Ramos (cell line): ENCODE data around the gene SGCE.

ENCODE experiments used
- in situ Hi-C: fragments of 300-500 bp; cut with MboI; formaldehyde crosslinking; loops from one replicate; pipeline ENCODE4 v1.14.3; 2022; ENCODE audit warnings: low sequenced_read_pairs; ENCODE audit not compliant: unreplicated experiment

Gene SGCE

DNA sequence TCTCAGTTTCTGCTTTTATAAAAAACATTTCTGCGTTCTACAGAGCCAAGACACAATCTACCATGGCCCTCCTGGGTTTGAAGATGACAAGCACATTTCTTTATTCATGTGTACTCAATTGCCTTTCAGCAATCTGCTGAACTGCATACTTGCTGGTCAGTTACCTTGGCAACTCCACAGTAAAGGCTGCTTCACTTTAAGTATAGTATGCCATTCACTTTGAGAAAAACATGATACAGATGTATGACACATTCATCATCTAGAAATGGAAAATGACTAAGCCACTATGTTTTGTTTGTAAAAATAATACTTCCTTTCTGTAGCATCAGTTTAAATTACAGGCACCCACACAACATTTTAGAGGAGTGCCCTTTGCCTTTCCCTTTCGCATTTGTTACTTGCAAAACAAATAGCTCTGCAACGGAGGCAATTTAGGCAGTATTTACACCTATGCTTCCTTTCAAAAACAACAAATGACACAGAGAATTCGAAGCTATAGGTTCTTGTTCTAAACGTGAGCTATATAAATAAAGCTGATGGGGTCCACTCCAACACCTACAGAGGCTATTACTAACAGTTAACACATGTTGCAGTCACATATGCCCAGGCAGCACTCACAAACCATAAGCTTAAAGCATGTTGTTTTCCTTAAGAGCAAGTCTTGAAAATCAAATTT is 23.5 kb downstream of the SGCE start:
- in situ Hi-C loops: no loop called here

DNA sequence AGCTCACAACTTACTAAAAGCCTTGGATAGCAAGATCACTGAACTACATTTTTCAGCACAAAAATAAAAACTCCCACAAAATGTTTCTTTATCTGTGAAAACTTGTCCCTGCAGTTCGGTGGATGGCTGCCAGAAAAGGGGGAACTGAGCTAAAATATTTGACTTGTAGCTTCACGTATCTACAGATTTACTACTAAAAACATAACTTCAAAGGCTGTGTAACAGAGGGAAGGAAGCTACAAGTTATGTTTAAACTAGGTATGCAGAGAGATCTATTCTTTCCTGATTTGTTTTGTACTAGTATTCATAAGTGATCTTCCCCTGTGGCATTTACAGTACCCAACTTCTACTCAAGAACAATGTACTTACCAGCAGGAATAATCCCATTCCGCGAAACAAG is 25.1 kb downstream of the SGCE start:
- in situ Hi-C loops: no loop called here

DNA sequence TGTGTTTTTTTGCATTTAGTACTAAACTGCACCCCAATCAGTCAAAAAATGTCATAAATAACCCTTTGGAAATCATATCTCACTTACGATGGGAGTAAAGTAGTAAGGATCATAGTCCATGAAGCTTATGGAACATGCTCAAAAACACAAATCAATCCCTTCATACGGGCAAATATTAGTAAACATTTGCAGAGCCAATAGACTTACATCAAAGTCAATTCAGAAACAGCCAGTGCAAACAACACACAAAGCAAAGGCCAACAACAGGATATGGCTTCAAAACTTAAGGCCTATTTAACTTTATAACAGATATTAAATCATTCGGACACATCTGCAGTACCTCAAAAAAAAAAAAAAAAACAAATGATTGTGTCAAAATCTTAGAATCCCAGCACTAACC is 32.1 kb downstream of the SGCE start:
- in situ Hi-C loops: no loop called here

DNA sequence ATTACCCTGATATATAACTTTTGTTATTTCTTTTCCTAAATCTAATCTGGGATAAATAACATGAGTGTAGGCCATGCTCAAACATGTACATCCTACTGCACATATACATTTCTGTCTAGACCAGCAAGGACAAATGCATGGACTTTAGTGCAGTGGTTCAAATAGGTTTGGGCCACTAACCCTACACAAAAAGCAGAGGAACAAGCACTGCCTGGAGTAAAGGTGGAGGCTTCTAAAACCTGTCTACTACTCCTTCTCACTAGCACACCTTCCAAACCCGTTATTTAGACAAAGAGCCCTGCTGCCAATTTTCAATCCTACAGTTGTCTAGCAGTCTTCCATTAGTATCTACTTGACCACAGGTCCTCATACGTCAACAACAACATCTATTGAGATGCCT is 34.8 kb downstream of the SGCE start:
- in situ Hi-C loops: no loop called here

DNA sequence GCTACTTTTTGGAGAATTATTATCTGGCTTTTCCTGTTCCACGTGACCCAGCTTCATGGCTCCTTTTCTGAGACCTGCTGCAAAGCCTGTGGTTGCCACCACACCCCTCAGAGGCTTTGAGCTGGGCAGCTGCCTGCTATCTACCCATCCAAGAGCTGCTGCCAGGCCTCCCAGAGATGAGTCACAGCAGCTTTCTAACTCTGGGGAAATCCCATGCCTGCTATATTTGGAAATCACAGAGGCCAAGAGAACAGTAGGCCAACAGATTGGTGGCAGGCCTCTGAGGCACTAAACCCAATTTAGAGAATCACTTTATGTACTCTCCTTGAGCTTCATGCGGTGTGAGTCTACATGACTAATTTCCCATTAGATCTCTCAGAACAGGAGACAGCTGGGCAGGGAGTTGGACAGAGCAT is 35.2 kb downstream of the SGCE start:
- in situ Hi-C loops: no loop called here

DNA sequence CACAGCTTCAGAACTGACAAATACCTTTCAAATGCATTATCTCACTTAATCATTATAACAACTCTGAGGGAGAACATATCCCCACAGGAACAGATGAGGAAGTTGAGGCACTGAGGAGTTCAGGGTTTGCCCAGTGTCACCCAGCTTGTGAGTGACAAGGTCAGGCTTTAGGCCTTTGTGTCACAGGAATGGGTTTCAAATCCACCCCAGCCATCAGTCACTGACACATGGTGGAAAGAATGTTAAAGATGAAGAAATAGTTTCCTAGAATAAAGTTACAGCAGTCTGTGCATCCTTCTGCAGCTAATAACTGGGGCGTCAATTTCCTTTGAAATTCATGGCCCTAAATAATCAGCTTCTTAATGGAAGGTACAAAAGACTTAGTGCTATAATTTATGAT is 37.8 kb downstream of the SGCE start:
- in situ Hi-C loops: no loop called here

DNA sequence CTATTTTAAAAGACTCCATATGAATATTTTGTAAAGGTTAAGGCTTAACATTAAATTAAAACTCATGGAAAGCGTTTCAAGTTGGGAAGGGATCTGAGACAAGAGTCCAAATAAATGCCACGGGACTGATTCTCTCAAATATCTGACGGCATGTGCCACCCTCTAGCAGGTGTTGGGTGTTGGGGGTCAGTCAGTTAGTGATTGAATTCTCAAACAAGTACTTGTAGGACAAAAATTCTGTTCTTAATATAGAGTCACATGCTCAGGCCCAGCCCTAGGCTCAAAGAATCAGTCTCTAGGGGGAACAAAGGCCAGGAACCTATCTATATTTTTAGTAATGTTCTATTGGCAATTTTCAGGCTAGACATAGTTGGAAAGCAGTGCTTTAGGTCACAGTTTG is 39.1 kb downstream of the SGCE start:
- in situ Hi-C loops: no loop called here

DNA sequence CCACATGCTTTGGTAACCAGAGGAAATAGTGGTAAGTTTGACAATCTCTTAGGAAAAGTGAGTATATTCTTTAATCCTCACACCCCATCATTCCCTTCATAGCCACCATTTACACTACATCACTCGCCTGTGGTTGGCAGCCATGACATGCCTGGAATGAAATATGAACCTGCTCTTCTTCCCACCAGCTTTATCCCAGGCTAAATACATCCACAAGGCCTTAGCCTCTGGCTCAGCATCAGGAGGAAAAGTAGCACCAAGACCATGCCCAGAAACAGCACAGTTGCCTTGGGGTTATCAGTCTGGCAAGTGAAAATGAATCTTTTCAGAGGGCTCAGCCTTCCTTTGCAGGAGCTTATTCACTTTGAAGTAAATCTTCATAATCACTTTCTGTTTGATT is 40.3 kb downstream of the SGCE start:
- in situ Hi-C loops: no loop called here

DNA sequence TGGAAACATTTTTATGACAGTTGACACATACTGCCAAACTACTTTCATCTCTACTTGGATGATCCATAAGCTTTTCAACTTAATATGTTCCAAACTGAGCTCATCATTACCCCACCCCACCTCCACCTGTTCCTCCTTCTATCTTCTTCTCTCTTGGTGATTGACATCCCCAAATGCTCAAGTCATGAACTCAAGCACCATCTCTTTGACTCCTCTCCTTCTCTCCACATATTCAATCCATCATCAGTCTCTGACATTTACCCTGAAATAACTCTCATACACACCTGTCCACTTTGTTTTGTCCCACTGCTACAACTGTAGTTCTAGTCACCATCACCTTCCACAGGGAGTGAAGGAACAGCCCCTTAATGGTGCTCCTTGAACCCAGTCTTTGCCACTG is 43.3 kb downstream of the SGCE start:
- in situ Hi-C loops: no loop called here

DNA sequence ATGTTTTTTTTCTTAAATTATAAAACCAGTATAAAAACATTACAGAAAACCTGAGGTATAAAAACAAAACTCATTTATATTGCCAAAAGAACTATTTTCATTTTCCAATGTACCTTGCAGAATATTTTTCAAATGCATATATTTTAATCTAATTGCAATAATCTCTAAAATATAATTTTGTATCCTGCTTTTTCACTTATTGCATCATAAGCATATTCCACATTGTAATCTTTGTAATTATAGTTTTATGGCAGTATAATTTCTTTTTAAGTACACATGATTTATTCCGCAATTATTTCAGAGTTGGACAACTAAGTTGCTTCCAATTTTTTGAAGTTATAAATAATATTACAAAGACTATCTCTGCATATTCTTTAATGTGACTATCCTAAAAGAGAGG is 43.7 kb downstream of the SGCE start:
- in situ Hi-C loops: no loop called here

DNA sequence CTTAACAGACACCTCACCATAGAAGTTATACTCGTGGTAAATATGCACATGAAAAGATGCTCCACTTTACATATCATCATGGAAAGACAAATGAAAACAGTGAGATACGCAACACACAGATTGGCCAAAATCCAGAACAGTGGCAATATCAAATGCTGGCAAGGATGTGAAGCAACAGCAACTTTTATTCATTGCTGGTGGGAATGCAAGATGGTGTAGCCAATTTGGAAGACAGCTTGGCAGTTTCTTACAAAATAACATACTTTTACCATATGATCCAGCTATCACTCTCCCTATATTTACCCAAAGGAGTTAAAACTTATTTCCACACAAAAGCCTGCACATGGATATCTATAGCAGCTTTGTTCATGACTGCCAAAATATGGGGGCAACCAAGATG is 46.4 kb downstream of the SGCE start:
- in situ Hi-C loops: no loop called here

DNA sequence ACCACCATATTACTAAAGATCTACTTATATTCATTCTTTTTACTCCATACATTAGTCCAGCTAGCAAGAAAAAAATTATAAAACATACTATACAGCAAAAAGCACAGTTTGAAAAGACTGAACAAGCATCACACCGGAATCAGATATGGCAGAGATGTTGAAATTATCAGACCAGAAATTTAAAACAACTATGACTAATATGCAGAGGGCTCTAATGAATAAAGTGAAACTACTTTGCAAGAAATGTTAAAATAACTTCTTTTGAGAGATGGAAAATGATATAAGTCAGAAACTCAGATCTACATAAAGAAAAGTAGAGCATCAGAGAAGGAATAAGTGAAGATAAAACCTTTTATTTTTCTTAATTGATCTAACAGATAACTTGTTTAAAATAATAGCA is 50.9 kb downstream of the SGCE start:
- in situ Hi-C loops: no loop called here

DNA sequence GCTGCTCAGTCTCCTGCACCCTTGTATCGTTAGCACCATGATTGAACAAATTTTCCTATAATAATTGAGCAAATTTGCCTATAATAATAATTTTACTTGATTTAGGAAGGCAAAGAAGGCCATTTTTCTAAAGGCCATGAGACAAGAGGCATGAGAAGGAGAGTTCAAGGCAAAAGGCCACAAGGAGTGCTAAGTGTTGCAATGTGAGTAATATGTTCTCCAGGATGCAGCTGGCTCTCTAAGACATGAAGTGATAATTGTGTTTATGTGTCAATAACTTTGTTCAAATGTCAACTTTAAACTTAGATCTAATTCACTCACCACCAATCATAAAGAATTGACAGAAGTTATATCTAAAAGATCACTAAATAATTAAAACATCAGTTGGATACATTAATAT is 53.8 kb downstream of the SGCE start:
- in situ Hi-C loops: no loop called here

DNA sequence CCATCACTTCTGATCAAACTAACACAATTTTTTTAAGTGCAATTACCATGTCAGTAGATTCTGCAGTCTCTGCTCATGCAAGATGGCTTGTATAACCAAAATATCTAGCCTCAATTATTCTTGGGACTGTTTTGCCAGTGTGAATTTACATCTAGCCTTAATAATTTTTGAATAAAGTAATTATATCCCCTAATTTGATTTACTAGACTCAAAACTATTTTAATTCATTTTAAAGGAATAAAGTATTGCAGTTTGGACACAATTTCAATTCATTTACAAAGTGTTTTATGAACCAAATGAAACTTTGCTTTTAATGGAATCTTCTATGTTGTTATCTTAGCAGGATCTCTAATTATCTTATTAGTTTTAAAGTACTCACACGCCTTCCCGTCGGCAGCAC is 55.7 kb downstream of the SGCE start:
- in situ Hi-C loops: no loop called here

DNA sequence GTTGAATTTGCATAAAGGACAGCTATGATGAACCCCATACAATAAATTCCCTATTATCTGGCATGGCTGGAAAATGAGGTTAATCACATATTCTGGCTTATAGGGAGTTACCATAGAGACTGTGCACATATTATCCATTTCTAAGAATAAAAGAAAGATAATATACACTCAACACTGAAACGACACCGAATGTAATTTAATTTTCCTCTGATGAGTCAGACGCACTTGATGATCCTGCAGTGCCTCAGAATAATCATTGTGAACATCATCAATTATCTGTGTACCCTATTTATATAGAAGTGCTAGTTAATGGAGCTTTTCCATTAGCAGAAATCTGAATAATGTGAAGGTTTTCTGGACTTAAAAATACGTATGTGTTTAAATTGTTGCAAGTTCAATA is 60.2 kb downstream of the SGCE start:
- in situ Hi-C loops: no loop called here

DNA sequence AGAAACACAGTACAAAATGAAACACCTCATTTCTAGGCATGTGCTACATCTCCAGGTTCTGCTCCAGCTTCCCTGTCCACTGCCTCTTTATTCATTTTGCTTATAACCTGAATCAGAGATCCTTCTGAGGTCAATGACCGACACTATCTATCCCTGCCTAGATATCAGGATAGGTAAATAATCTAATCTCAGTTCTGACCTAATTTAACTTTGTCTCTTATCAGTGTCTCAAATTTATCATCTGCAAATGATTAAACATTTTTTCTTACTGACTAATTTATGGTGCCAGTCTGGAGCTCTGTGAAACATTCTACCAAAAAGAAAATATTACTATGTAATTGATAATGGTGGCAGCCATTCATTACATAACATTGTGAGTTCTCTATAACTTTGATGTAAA is 61.1 kb downstream of the SGCE start:
- in situ Hi-C loops: no loop called here

DNA sequence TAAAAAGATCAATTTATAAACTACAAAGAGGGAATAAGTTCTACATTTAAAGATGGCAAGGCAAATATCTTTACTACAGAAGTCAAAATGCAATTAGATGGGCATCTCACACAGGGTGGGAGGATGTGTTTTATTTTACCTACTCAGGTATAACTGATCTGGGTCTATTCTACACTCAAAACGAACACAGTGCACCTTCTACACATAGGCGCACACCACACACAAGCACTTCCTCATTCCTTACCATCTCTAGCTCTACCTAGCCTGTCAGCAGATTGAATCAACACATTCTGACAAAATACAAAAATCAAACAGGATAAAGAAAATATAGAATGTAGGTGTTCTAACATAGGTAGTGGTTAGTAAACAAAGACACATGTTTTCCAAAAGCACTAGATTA is 64.8 kb downstream of the SGCE start:
- in situ Hi-C loops: no loop called here

DNA sequence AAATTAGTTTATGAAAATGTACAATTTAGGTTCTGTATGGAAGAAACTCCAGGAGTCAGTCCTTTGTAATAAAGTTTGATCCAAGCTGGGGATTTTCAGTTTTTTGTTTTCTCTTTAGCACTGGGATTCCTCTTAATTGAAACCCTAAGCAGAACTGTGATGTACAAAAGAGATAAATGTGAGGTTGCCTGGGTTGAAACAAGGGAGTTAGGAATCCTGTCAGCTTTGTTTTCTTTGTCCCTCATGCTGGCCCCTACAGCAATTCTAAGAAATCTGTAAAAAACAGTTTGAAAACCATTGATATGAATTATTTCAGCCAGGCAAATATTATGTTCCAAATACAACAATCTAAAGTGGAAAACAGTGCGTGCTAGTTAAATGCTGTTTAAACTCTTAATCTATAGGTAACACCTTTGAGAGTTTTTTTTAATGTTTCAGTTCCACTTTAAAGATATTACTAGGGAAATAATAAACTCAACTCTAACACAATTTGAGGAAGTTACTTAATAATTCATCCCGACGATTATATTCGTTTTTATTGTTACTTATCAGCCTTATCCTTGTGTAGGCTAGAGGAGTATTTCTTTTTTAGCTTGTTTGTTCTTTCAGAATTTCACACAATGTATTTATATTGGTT is 65.3 kb downstream of the SGCE start:
- in situ Hi-C loops: no loop called here

DNA sequence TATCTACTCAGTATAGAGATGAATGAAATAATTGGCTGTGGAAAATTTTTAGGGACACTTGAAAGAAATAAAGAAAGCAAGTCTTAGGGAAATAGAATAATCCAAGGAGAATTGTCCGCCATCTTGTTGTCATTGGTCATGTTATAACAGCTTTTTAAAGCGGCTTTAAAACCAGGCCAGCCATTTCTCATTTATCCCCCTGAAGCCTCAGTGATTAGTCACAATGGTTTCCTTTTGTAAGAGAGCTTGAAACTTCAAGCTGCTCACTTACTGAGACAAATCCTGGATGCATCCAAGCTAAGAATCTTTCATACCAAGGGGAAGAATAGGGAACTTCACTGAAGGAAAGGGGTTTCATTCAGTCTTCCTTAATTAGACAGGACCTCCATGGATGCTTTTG is 67.9 kb downstream of the SGCE start:
- in situ Hi-C loops: no loop called here

DNA sequence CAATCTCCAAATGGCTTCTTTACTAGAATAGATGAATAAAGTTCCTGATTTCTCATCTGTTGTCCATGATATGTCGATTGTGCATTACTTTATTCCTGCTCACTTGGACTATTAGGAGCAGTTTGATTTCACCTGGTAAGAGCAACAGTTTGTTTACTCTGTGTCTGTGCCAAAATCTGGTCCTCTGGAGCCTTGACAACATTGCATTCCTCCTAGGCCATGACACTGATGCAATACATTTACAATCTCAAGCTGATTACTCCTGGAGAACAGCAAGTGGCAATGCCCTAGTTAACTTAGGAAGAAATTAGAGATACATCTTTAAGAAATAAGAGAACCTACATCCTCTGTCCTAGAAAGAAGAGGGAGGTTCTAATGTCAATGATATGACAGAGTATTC is 71.8 kb downstream of the SGCE start:
- in situ Hi-C loops: no loop called here

DNA sequence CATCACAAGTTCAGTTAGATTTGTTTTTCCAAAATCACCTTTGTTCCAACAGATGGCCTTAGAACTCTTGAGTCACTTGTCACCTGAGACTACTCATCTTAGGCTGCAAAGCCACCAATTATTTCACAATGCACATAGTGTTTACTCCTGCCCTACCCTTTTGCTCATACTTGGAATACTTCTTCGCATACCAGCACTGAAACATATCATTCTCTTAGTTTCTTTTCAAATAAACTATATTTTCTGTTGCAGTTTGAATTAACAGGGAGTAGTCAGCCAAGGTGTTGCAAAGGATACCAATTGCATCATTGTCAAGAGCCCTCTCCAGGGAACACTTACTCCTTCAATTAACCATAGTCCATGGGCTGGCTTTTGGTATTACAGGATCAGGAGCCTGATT is 75.3 kb downstream of the SGCE start:
- in situ Hi-C loops: no loop called here

DNA sequence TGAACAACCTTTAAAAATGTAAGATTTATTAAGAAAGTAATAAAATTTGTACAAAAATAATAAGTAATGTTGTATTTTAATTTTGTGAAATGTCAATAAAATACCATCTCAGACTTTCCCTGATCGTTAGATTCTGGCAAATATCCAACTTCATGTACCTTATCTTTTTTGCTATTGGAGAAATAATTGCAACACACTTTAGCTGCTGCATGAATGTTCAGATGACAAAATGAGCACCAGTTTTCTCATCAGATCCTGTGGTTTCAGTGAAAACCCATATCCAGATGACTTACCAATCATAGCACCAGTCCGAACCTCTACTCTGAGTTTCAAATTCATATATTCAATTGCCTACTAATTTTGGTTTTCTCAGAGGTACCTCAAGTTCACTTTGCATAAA is 76.5 kb downstream of the SGCE start:
- in situ Hi-C loops: no loop called here
